OCI-LY1 (cell line): ENCODE data around the gene MGAT4C.

Source experiments
- CTCF ChIP-seq: fragments of 200-600 bp; sonication (generic), shearing (Covaris generic); IDR thresholded peaks from 2 replicates; pipeline ENCODE4 v1.5.1; 2017; ENCODE audit warnings: mild to moderate bottlenecking, antibody characterized with exemption, low read length, moderate library complexity, mixed read lengths
- EZH2 ChIP-seq: fragments of 200-600 bp; sonication (generic), shearing (Covaris generic); IDR thresholded peaks from 2 replicates; pipeline ENCODE4 v1.8.0; 2017; ENCODE audit warnings: borderline replicate concordance, mixed run types, mild to moderate bottlenecking, antibody characterized with exemption, low read length, moderate library complexity, mixed read lengths

- TF ChIP-seq CTCF (no peak), EZH2 (no peak)
Measured at GRCh38 chr12:86260183-86260582, 4.0 kb upstream of the MGAT4C start.
